Measurements from ENCODE around the gene TSPEAR.
"Not testable (repeated sequence)": the region's sequence is repeated elsewhere in the genome, so short reads cannot be mapped to it uniquely, and the experiment has no call there.

- not testable (repeated sequence) for TF ChIP-seq POLR2A (IDR thresholded peaks at IDR 0.05; ENCODE audit: low read depth); EP300 (IDR thresholded peaks at IDR 0.05); POLR2AphosphoS5 (IDR thresholded peaks at IDR 0.05)
- TF ChIP-seq, protein P1, sequence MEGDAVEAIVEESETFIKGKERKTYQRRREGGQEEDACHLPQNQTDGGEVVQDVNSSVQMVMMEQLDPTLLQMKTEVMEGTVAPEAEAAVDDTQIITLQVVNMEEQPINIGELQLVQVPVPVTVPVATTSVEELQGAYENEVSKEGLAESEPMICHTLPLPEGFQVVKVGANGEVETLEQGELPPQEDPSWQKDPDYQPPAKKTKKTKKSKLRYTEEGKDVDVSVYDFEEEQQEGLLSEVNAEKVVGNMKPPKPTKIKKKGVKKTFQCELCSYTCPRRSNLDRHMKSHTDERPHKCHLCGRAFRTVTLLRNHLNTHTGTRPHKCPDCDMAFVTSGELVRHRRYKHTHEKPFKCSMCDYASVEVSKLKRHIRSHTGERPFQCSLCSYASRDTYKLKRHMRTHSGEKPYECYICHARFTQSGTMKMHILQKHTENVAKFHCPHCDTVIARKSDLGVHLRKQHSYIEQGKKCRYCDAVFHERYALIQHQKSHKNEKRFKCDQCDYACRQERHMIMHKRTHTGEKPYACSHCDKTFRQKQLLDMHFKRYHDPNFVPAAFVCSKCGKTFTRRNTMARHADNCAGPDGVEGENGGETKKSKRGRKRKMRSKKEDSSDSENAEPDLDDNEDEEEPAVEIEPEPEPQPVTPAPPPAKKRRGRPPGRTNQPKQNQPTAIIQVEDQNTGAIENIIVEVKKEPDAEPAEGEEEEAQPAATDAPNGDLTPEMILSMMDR (IDR thresholded peaks at IDR 0.05) = not testable (repeated sequence)
Measured at GRCh38 chr21:44558329-44558675, 153.1 kb downstream of the TSPEAR start.
